Measurements from ENCODE around the gene CLCN3.

- TF ChIP-seq CTCF (IDR thresholded peaks at IDR 0.05) (no peak), POLR2A (IDR thresholded peaks at IDR 0.05) (no peak)
Measured at GRCh38 chr4:169766741-169767140, 146.4 kb downstream of the CLCN3 start.
